HepG2 (cell line): ENCODE measurements around the gene DNAJC10.

ENCODE experiments used
- CTCF ChIP-seq: sonication (generic); formaldehyde crosslinking; IDR thresholded peaks from 2 replicates; pipeline ENCODE4 v1.5.0; 2020; ENCODE audit warnings: mild to moderate bottlenecking, missing genetic modification reagents, moderate library complexity
- FOXA3 ChIP-seq: IDR thresholded peaks from 2 replicates; pipeline ENCODE4 v1.6.1; 2016; ENCODE audit warnings: missing genetic modification reagents, missing compliant biosample characterization
- NFRKB ChIP-seq: fragments of 450-650 bp; IDR thresholded peaks from 2 replicates; pipeline ENCODE4 v1.6.1; 2017
- RAD21 ChIP-seq: fragments of 450-650 bp; formaldehyde crosslinking; IDR thresholded peaks from 2 replicates; pipeline ENCODE4 v1.5.0; 2020; ENCODE audit warnings: mild to moderate bottlenecking
- SNAI1 ChIP-seq: sonication (generic); formaldehyde crosslinking; IDR thresholded peaks from 2 replicates; pipeline ENCODE4 v1.5.0; 2020; ENCODE audit warnings: mild to moderate bottlenecking, missing genetic modification reagents, borderline replicate concordance
- SUZ12 ChIP-seq: fragments of 150-350 bp; IDR thresholded peaks from 2 replicates; pipeline ENCODE4 v1.6.1; 2014; ENCODE audit warnings: low read depth, low read length
- TAF1 ChIP-seq: sonication (generic); formaldehyde crosslinking; IDR thresholded peaks from 2 replicates; pipeline ENCODE4 v1.4.0; 2020; ENCODE audit warnings: missing genetic modification reagents
- TBL1XR1 ChIP-seq: fragments of 150-350 bp; IDR thresholded peaks from 2 replicates; pipeline ENCODE4 v1.6.1; 2014; ENCODE audit warnings: borderline replicate concordance, low read length; ENCODE audit not compliant: partially characterized antibody
- ZNF549 ChIP-seq: sonication (generic); formaldehyde crosslinking; IDR thresholded peaks from 2 replicates; pipeline ENCODE4 v1.5.0; 2020; ENCODE audit warnings: missing genetic modification reagents

- TF ChIP-seq CTCF (CRISPR knock-in tag) (no peak), RAD21 (CRISPR knock-in tag) (no peak), TAF1 (CRISPR knock-in tag) (no peak), FOXA3 (CRISPR knock-in tag) (no peak), SNAI1 (CRISPR knock-in tag) (no peak), ZNF549 (CRISPR knock-in tag) (no peak), NFRKB (no peak), SUZ12 (no peak), TBL1XR1 (no peak)
Observed at GRCh38 chr2:182717816-182718215, 1.8 kb downstream of the DNAJC10 start.
